Activated T-cell treated with anti-CD3 and anti-CD28 coated beads, Interleukin-2, amount 50 U/mL, for 4 hours (primary cell): Measurements from ENCODE around the gene GH2. TPM values are rescaled to one million over a fixed set of nuclear protein-coding genes. Genes with fewer than 3 reads are reported as not detected.

Source experiments
- ATAC-seq, 2 donors: fragments of 200-7000 bp; cut with Tn5 transposase; one replicate each; pipeline ENCODE4 v1.10.0; 2021
- DNase-seq: peaks from one replicate; pipeline ENCODE4 v3.0.0-alpha.2; 2020
- H3K27me3 Mint-ChIP-seq: one replicate; pipeline ENCODE4 v1.8.0; 2021; ENCODE audit warnings: low read depth, mixed read lengths
- H3K36me3 Mint-ChIP-seq: one replicate; pipeline ENCODE4 v1.8.0; 2022; ENCODE audit warnings: mixed read lengths; ENCODE audit not compliant: insufficient read depth
- H3K4me1 Mint-ChIP-seq: one replicate; pipeline ENCODE4 v1.8.0; 2021; ENCODE audit warnings: low read depth, mixed read lengths
- H3K4me3 Mint-ChIP-seq: one replicate; pipeline ENCODE4 v1.8.0; 2021; ENCODE audit warnings: mild to moderate bottlenecking, moderate library complexity, mixed read lengths
- H3K9me3 Mint-ChIP-seq: one replicate; pipeline ENCODE4 v1.8.0; 2021; ENCODE audit warnings: mixed read lengths
- total RNA-seq, 3 donors: library from RNA; stranded (reverse); gene quantifications; one replicate each; pipeline ENCODE4 v1.2.1, GENCODE V29; 2021

The GH2 gene
- total RNA-seq, 3 donors from 2014 or later = not detected

DNA sequence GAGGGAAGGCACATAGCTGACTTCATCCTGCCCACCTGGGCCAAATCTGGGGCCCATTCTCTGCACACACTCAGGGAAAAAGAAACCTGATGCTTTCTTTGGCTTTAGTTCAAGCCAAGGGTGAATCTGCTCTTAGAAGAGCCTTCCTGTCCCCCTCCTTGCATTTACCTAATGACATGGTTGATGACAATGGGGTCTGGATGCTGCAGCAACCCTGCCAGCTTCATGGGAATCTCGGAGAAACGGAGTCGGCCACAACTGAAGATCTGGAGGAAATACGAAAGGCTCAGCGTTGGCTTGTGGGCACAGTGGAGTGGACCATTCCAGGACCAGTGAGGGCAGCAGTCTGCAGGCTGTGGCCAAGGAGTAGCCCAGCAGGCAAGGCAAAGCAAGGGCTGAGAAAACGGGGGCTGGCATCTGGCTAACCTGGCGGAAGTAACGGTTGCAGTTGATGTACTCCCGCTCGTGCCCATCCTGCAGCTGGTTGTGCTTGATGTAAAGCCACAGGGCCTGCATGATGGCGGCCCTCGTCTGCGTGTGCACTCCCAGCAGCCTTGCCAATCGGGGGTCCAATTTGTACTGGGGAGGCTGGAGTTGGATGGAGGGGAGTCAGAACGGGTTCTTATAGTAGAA lies 47.9 kb downstream of the GH2 start:
- no peaks in the 10 kb centered on the region for H3K27me3 Mint-ChIP-seq
- peaks cover 47% of the 10 kb centered on the region for H3K36me3 Mint-ChIP-seq
- peaks cover 62% of the 10 kb centered on the region for H3K4me1 Mint-ChIP-seq
- DNase-seq (no peak), ATAC-seq (no peak)
- no peaks in the 10 kb centered on the region for H3K9me3 Mint-ChIP-seq
- no peak overlapping the region for H3K4me3 Mint-ChIP-seq

DNA sequence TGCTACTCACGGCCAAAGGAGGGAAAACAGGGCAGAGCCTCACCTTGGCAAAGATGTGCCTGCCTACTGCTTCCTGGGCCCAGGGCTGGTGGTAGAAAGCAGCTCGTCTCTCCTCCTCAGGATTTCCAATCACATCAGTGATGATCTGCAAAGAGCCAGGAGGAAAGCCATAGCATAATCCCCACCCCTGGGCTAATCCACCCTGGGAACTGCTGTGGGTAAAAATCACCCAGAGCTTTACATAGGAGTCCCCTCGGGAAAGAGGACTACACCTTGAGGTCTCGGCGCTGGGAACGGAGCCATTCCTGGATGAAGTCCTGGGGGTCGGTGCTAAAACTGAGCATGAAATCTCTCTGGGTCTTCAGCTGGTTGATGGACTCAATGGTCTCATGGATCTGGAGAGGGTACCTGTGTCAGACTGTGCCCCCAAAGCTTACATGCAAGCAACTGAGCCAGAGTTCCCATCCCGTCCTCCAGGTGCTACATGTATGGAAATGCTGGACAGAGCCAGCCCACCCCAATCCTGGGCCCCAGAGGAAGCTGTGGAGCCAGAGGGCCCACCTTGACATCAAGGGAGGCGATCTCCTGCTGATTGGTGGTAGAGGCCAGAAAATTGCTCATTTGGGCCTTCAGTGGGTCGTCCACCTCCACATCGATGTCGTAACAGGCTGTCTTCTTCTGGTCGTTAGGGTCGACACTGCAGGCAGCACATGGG lies 48.6 kb downstream of the GH2 start:
- H3K9me3 Mint-ChIP-seq = no peaks in the 10 kb centered on the region
- DNase-seq = no peak
- H3K4me3 Mint-ChIP-seq = no peak overlapping the region
- H3K27me3 Mint-ChIP-seq = no peaks in the 10 kb centered on the region
- H3K36me3 Mint-ChIP-seq = peaks cover 50% of the 10 kb centered on the region
- ATAC-seq = no peak
- peaks cover 61% of the 10 kb centered on the region for H3K4me1 Mint-ChIP-seq

DNA sequence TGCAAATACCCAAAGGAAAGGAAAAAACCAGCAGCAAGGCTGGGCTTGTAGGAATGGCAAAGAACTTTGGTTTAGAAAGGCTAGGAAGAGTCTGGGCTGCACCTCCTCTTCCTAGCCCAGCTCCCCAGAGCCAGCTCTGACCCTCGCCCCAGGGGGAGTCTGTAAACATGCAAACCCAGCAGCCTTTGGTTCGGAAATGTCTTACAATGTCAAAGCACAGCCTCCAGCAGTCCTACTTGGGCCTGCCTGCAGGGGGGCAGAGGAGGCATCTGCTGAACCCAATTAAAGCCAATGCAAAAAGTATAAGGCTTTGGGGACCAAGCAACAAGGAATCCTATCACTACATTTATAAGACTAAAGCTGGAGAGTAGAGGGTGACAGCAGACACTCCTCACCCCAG lies 49.3 kb downstream of the GH2 start:
- peaks cover 54% of the 10 kb centered on the region for H3K36me3 Mint-ChIP-seq
- no peak overlapping the region for H3K4me3 Mint-ChIP-seq

DNA sequence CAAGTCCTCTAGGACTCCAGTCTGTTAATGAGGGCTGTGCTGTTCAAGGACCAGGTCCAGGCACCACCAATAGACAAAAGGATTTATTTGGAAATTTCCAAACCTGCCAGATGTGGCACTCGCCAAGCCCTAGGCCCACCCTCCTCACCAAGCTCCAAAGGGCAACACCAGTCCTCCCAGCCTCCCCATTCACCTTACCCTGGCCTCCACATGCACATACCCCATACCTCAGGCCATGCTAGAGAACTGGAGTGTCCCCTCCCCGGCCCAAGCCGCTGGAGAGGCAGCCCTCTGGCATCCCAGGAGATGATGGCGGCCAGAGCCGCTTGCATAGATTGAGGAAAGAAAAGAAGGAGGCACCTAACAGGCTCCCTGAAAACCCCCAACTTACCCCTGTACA lies 49.7 kb downstream of the GH2 start:
- H3K27me3 Mint-ChIP-seq = no peaks in the 10 kb centered on the region
- no peak overlapping the region for H3K4me3 Mint-ChIP-seq
- no peaks in the 10 kb centered on the region for H3K9me3 Mint-ChIP-seq
- H3K36me3 Mint-ChIP-seq = peaks cover 55% of the 10 kb centered on the region
- peaks cover 60% of the 10 kb centered on the region for H3K4me1 Mint-ChIP-seq
- no peak for ATAC-seq
- DNase-seq = no peak

More for the DNA sequence above, 49.3 kb downstream of the GH2 start:
- Mint-ChIP-seq H3K9me3 (no peaks in the 10 kb centered on the region), H3K4me1 (peaks cover 60% of the 10 kb centered on the region), H3K27me3 (no peaks in the 10 kb centered on the region)
- ATAC-seq (peak in 1 of 2 donors; percentile 13), DNase-seq (no peak)

DNA sequence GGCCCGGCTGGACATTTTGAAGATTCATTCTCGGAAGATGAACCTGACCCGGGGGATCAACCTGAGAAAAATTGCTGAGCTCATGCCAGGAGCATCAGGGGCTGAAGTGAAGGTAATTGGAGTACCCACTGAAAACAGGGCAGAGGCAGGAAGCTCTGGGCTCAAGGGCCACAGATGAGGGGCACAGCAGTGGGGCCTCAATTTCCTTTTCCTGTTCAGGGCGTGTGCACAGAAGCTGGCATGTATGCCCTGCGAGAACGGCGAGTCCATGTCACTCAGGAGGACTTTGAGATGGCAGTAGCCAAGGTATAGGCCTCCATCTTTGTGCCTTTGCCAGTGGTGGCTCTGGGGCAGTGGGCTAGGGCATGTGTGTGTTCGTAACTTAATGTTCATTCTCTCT lies 50.2 kb downstream of the GH2 start:
- DNase-seq (no peak), ATAC-seq (no peak)
- Mint-ChIP-seq H3K27me3 (no peaks in the 10 kb centered on the region), H3K4me3 (no peak overlapping the region), H3K9me3 (no peaks in the 10 kb centered on the region), H3K4me1 (peaks cover 64% of the 10 kb centered on the region), H3K36me3 (peaks cover 56% of the 10 kb centered on the region)

DNA sequence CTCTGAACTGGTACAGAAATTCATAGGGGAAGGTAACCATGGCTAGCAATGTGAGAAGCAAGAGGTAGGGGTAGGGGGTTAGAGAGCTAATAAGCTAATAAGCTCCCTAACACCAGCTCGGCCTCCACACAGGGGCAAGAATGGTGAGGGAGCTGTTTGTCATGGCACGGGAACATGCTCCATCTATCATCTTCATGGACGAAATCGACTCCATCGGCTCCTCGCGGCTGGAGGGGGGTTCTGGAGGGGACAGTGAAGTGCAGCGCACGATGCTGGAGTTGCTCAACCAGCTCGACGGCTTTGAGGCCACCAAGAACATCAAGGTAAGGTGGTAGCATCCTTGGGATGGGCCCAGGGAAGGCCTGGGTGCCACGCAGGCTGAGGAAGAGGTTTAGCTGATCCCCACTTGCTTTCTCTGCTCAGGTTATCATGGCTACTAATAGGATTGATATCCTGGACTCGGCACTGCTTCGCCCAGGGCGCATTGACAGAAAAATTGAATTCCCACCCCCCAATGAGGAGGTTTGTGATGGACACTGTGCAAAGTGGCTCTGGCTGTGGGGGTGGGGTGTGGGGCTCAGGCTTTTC lies 50.7 kb downstream of the GH2 start:
- ATAC-seq (no peak), DNase-seq (no peak)
- Mint-ChIP-seq H3K4me1 (peaks cover 68% of the 10 kb centered on the region), H3K9me3 (no peaks in the 10 kb centered on the region), H3K36me3 (peaks cover 55% of the 10 kb centered on the region), H3K27me3 (no peaks in the 10 kb centered on the region), H3K4me3 (no peak overlapping the region)

DNA sequence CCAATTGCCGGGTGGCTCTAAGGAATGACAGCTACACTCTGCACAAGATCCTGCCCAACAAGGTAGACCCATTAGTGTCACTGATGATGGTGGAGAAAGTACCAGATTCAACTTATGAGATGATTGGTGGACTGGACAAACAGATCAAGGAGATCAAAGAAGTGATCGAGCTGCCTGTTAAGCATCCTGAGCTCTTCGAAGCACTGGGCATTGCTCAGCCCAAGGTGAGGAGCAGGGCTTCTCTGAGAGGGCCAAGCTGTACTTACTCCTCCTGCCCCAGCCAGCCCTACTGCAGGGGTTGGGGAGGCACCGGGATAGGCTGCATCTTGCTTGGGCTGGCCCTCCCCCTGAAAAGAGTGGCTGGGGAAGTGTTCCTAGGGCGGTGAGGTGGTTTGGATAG lies 51.5 kb downstream of the GH2 start:
- Mint-ChIP-seq H3K27me3 (no peaks in the 10 kb centered on the region), H3K9me3 (no peaks in the 10 kb centered on the region), H3K4me1 (peaks cover 72% of the 10 kb centered on the region), H3K36me3 (peaks cover 58% of the 10 kb centered on the region), H3K4me3 (no peak overlapping the region)
- ATAC-seq = no peak
- no peak for DNase-seq

Other genes with a start within 250 kb of the GH2 start
- 100 to 1,000 TPM; 119 to 169 (median 146) TPM for gene LIMD2, start 181.8 kb downstream of the GH2 start, total RNA-seq
- gene STRADA, start 140.1 kb downstream of the GH2 start, total RNA-seq = 10 to 100 TPM; 35.8 to 37.7 (median 35.9) TPM
- 100 to 1,000 TPM in 2 of 3 donors, 10 to 100 TPM in 1; 99.5 to 103 (median 102) TPM for gene CCDC47, start 108.3 kb downstream of the GH2 start, total RNA-seq
- gene DDX42, start 107.8 kb downstream of the GH2 start, total RNA-seq = 100 to 1,000 TPM in 1 of 3 donors, 10 to 100 TPM in 2; 95.1 to 112 (median 95.3) TPM
- 100 to 1,000 TPM; 272 to 298 (median 280) TPM for gene PSMC5, start 54.5 kb downstream of the GH2 start, total RNA-seq
- 100 to 1,000 TPM; 123 to 169 (median 157) TPM for gene FTSJ3, start 54.3 kb downstream of the GH2 start, total RNA-seq
- 10 to 100 TPM; 81.4 to 87.9 (median 83.8) TPM for gene SMARCD2, start 39.3 kb downstream of the GH2 start, total RNA-seq
- not detected for gene CSH2, start 8.3 kb downstream of the GH2 start, total RNA-seq
- not detected for gene CSH1, start 14.6 kb upstream of the GH2 start, total RNA-seq
- gene CSHL1, start 29.3 kb upstream of the GH2 start, total RNA-seq = not detected
- gene GH1, start 36.9 kb upstream of the GH2 start, total RNA-seq = not detected
- 10 to 100 TPM; 15.3 to 21.6 (median 17.1) TPM for gene CD79B, start 50.4 kb upstream of the GH2 start, total RNA-seq
- under 1 TPM in 2 of 3 donors, not detected in 1; 0.05 to 0.14 TPM for gene SCN4A, start 91.0 kb upstream of the GH2 start, total RNA-seq
- gene PRR29, start 116.4 kb upstream of the GH2 start, total RNA-seq = under 1 TPM in 1 of 3 donors, not detected in 2; 0.16 TPM
- gene ICAM2, start 138.7 kb upstream of the GH2 start, total RNA-seq = 10 to 100 TPM; 67.0 to 88.9 (median 77.1) TPM
- gene ERN1, start 248.2 kb upstream of the GH2 start, total RNA-seq = 10 to 100 TPM; 16.2 to 29.3 (median 21.0) TPM